Measurements from ENCODE around the gene SYT15.

SYT15 gene

GRCh38 chr10:46542567-46543465, 36.1 kb upstream of the SYT15 start:
- no peak overlapping the region for H3K4me3 ChIP-seq (ENCODE audit: low read depth, low read length)
- TF ChIP-seq CTCF (IDR thresholded peaks at IDR 0.05; ENCODE audit: low read depth, low read length), result no peak

- TF ChIP-seq CTCF (IDR thresholded peaks at IDR 0.05; ENCODE audit: low read depth, low read length), result no peak
Observed at GRCh38 chr10:46543466-46544377, 35.2 kb upstream of the SYT15 start.

GRCh38 chr10:46544989-46545791, 33.7 kb upstream of the SYT15 start:
- TF ChIP-seq CTCF (IDR thresholded peaks at IDR 0.05; ENCODE audit: low read depth, low read length), result peak; percentile 70
- no peak overlapping the region for H3K4me3 ChIP-seq (ENCODE audit: low read depth, low read length)

More at GRCh38 chr10:46543466-46544377, 35.2 kb upstream of the SYT15 start:
- H3K4me3 ChIP-seq (ENCODE audit: low read depth, low read length), result no peak overlapping the region

- TF ChIP-seq CTCF (IDR thresholded peaks at IDR 0.05; ENCODE audit: low read depth, low read length), result no peak
- no peak overlapping the region for H3K4me3 ChIP-seq (ENCODE audit: low read depth, low read length)
Observed at GRCh38 chr10:46545861-46546590, 32.9 kb upstream of the SYT15 start.

- no peak for TF ChIP-seq CTCF (IDR thresholded peaks at IDR 0.05; ENCODE audit: low read depth, low read length)
- no peak overlapping the region for H3K4me3 ChIP-seq (ENCODE audit: low read depth, low read length)
Observed at GRCh38 chr10:46546591-46547540, 32.1 kb upstream of the SYT15 start.
